Loucy (cell line): ENCODE data around the gene TUBB4B.
A peak's percentile ranks its signal among the peaks of the same experiment; 100 is the strongest.

Source experiments
- H2AFZ ChIP-seq: fragments of 200-600 bp; sonication (generic); 2 replicates; pipeline ENCODE4 v1.6.0; 2016; ENCODE audit warnings: antibody characterized with exemption, mild to moderate bottlenecking, low read length, moderate library complexity
- H3F3A ChIP-seq: fragments of 200-600 bp; 2 replicates; pipeline ENCODE4 v1.6.0; 2016; ENCODE audit warnings: antibody characterized with exemption, low read depth, mild to moderate bottlenecking
- H3K27me3 ChIP-seq: fragments of 200-600 bp; sonication (generic); 2 replicates; pipeline ENCODE4 v1.6.1; 2014; ENCODE audit warnings: low read length, mild to moderate bottlenecking; ENCODE audit not compliant: insufficient read depth, poor library complexity, severe bottlenecking
- H3K36me3 ChIP-seq: fragments of 200-600 bp; sonication (generic); 2 replicates; pipeline ENCODE4 v1.6.1; 2016; ENCODE audit warnings: low read length; ENCODE audit not compliant: insufficient read depth
- H3K4me1 ChIP-seq: fragments of 200-600 bp; sonication (generic); 2 replicates; pipeline ENCODE4 v1.5.1; 2014; ENCODE audit warnings: low read length, mild to moderate bottlenecking; ENCODE audit not compliant: insufficient read depth, poor library complexity, severe bottlenecking
- H3K4me2 ChIP-seq: fragments of 200-600 bp; sonication (generic); 2 replicates; pipeline ENCODE4 v1.6.0; 2014; ENCODE audit warnings: antibody characterized with exemption, low read length, low read depth, mild to moderate bottlenecking; ENCODE audit not compliant: poor library complexity, severe bottlenecking
- H3K4me3 ChIP-seq: fragments of 200-600 bp; sonication (generic); 2 replicates; pipeline ENCODE4 v1.5.1; 2014; ENCODE audit warnings: low read length, mild to moderate bottlenecking, mixed read lengths; ENCODE audit not compliant: poor library complexity, severe bottlenecking
- H3K79me2 ChIP-seq: fragments of 200-600 bp; sonication (generic); 2 replicates; pipeline ENCODE4 v1.6.1; 2014; ENCODE audit warnings: low read length; ENCODE audit not compliant: insufficient read depth
- H3K9ac ChIP-seq: fragments of 200-600 bp; sonication (generic); 2 replicates; pipeline ENCODE4 v1.6.0; 2014; ENCODE audit warnings: mild to moderate bottlenecking, low read depth, low read length, moderate library complexity; ENCODE audit not compliant: poor library complexity, severe bottlenecking
- H3K9me2 ChIP-seq: fragments of 200-600 bp; sonication (generic); replicated peaks from 2 replicates; pipeline ENCODE4 v1.6.1; 2016; ENCODE audit warnings: low read depth, low read length, mixed read lengths
- H3K9me3 ChIP-seq: fragments of 200-600 bp; sonication (generic); 2 replicates; pipeline ENCODE4 v1.6.1; 2014; ENCODE audit warnings: mild to moderate bottlenecking, antibody characterized with exemption, low read length, low read depth; ENCODE audit not compliant: insufficient read depth
- H4K20me1 ChIP-seq: fragments of 200-600 bp; sonication (generic); 2 replicates; pipeline ENCODE4 v1.6.0; 2014; ENCODE audit warnings: antibody characterized with exemption, low read length, mild to moderate bottlenecking; ENCODE audit not compliant: insufficient read depth, poor library complexity, severe bottlenecking
- EZH2phosphoT487 ChIP-seq: fragments of 200-600 bp; IDR thresholded peaks from 2 replicates; pipeline ENCODE4 v1.6.1; 2018; ENCODE audit warnings: antibody characterized with exemption, mild to moderate bottlenecking, moderate library complexity, borderline replicate concordance
- TF ChIP-seq, protein P1 (sequence below): fragments of 200-600 bp; sonication (generic); conservative IDR thresholded peaks from 2 replicates; pipeline ENCODE4 v1.5.1; 2014; ENCODE audit warnings: mild to moderate bottlenecking, antibody characterized with exemption, low read length

TUBB4B gene

DNA sequence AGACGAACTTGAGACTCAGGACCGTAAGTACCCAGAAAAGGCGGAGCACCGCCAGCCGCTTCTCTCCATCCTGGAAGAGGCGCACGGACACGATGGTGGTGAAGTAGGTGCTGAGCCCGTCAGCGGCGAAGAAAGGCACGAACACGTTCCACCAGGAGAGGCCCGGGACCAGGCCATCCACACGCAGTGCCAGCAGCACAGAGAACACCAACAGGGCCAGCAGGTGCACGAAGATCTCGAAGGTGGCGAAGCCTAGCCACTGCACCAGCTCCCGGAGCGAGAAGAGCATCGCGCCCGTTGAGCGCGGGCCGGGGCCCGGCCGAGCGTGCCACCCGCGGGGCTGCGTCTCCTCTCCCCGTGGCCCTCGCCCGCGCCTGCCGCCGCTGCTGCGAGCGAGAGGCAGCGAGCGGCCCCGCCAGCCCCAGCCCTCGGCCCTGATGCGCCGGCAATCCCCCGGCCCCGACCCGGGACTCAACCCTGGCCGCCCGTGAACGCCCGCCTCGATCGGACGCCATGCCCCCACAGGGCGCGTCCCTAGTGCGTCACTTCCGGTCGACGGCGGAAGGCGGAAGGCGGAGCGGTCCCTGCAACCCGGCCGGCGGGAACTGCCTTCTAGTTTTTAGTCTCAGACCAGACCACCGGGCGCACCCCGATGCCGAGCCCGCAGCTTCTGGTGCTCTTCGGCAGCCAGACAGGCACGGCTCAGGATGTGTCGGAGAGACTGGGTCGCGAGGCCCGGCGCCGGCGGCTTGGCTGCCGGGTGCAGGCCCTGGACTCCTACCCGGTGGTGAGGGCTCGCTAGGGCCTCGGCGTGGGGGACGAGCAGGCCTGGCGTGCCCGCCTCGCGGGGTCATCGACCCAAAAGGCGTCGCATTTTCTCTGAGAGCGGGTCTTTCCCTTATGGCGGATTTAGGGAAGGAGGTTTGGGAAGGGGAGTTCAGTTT lies 35.7 kb upstream of the TUBB4B start, which contains the start of the genes NDOR1 and TMEM203:
TSS of gene NDOR1 (plus strand) at position 575 of the 944 bp plus-strand sequence. CDS start at position 653, 78 bp downstream.
TSS of gene TMEM203 (minus strand) at position 523 of the 944 bp plus-strand sequence. CDS start at position 289, 234 bp downstream.
- Histone ChIP-seq H3K27me3 (no peaks in the 10 kb centered on the region), H3K4me1 (peaks cover 34% of the 10 kb centered on the region), H3K4me2 (peak within 1 kb of the TSS; percentile 92), H3F3A (no peaks in the 10 kb centered on the region), H3K9me3 (no peaks in the 10 kb centered on the region), H3K4me3 (peak within 1 kb of the TSS; percentile 99), H3K36me3 (no peaks in the 10 kb centered on the region), H3K9ac (peak within 1 kb of the TSS; percentile 98), H2AFZ (peak within 1 kb of the TSS; percentile 43; the same call in 1 of the 2 replicates), H3K79me2 (peaks cover 60% of the 10 kb centered on the region), H3K9me2 (no peaks in the 10 kb centered on the region), H4K20me1 (peaks cover 23% of the 10 kb centered on the region)
- TF ChIP-seq, protein P1, sequence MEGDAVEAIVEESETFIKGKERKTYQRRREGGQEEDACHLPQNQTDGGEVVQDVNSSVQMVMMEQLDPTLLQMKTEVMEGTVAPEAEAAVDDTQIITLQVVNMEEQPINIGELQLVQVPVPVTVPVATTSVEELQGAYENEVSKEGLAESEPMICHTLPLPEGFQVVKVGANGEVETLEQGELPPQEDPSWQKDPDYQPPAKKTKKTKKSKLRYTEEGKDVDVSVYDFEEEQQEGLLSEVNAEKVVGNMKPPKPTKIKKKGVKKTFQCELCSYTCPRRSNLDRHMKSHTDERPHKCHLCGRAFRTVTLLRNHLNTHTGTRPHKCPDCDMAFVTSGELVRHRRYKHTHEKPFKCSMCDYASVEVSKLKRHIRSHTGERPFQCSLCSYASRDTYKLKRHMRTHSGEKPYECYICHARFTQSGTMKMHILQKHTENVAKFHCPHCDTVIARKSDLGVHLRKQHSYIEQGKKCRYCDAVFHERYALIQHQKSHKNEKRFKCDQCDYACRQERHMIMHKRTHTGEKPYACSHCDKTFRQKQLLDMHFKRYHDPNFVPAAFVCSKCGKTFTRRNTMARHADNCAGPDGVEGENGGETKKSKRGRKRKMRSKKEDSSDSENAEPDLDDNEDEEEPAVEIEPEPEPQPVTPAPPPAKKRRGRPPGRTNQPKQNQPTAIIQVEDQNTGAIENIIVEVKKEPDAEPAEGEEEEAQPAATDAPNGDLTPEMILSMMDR, result no peak
- no peak for TF ChIP-seq EZH2phosphoT487

DNA sequence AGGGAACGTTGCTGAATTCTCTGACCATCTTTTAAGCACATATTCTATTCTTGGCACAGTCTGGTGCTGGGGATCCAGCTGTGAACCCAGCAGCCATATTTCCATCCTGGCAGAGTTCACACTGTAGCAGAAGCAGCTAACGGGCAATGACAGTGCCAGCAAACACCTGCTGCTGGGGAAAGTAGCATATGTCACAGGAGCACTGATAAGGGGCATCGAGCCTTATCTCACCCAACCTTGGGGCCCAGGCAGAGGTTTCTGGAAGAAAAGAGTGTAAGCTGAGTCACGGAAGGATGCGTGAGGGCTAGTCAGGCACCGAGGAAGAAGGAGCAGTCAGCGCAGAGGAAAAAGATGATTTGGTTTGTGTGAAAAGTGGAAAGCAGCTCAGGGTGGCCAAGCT lies 34.5 kb upstream of the TUBB4B start:
- H3F3A ChIP-seq, result no peaks in the 10 kb centered on the region
- H4K20me1 ChIP-seq, result peaks cover 23% of the 10 kb centered on the region
- peak overlapping the region; percentile 99 for H3K4me3 ChIP-seq
- peak overlapping the region; percentile 98 for H3K9ac ChIP-seq
- H3K27me3 ChIP-seq, result no peaks in the 10 kb centered on the region
- H3K9me2 ChIP-seq, result no peaks in the 10 kb centered on the region
- no peak overlapping the region for H2AFZ ChIP-seq
- H3K4me1 ChIP-seq, result peaks cover 30% of the 10 kb centered on the region
- H3K9me3 ChIP-seq, result no peaks in the 10 kb centered on the region
- no peaks in the 10 kb centered on the region for H3K36me3 ChIP-seq
- peak overlapping the region; percentile 92 for H3K4me2 ChIP-seq
- TF ChIP-seq, protein P1, result no peak
- TF ChIP-seq EZH2phosphoT487, result no peak
- peaks cover 54% of the 10 kb centered on the region for H3K79me2 ChIP-seq

DNA sequence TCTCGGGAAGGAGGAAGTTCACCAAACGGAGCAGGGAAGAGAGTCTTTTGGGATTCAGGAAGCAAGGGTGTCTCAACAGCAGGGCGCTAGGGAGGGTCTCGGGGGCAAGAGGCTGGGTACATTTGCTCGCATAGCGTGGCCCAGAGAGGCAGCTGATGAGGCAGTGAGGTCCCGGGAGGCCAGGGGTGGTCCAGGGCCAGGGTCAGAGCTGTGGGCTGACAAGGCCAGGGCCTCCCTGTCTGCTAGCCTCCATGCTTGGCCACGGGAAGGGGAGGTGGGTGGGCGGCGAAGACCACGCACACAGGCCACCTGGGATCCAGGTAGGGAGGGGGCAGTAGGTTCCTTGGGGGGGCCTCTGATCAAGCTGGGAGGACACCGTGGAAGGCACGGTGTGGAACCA lies 29.6 kb upstream of the TUBB4B start:
- Histone ChIP-seq H3K4me2 (no peak overlapping the region), H3K9me2 (no peaks in the 10 kb centered on the region), H3K36me3 (no peaks in the 10 kb centered on the region), H3K79me2 (peaks cover 15% of the 10 kb centered on the region), H3K9me3 (no peaks in the 10 kb centered on the region), H3K4me1 (peaks cover 11% of the 10 kb centered on the region), H4K20me1 (peaks cover 5% of the 10 kb centered on the region), H3K27me3 (no peaks in the 10 kb centered on the region), H2AFZ (no peak overlapping the region), H3F3A (no peaks in the 10 kb centered on the region), H3K4me3 (no peak overlapping the region), H3K9ac (no peak overlapping the region)
- TF ChIP-seq, protein P1, result no peak
- no peak for TF ChIP-seq EZH2phosphoT487
